ENCODE data around the gene GCFC2. TPM values are rescaled to one million over a fixed set of nuclear protein-coding genes. Genes with fewer than 3 reads are reported as not detected.
"Not testable (repeated sequence)": the region's sequence is repeated elsewhere in the genome, so short reads cannot be mapped to it uniquely, and the experiment has no call there.

GCFC2 gene
- total RNA-seq, 2 experiments from 2014 or later, result 37.6 to 41.1 TPM

DNA sequence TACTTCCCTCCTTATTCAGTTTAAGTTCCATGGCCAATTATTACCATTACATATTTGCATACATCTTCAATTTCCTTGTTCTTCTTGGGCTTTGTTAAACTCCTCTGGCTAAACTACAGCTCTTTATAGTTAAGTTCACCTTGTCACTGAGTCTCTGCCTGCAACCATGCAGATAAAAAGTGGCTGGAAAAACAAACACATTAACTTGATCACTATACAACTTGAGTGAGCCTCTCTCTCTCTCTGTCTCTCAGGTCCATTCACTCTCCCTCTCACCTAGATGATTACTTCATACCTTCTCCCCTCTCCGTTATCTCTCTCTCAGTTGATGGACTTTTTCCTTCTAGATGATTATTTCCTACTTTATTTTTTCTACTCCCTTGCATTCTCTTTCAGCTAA, 30.3 kb downstream of the GCFC2 start:
- no peaks in the 10 kb centered on the region for H3K9me3 Mint-ChIP-seq (ENCODE audit: low read depth)
- POLR2A ChIA-PET, result no interaction called here
- DNase-seq (no peak), ATAC-seq (no peak)
- CTCF ChIA-PET, result interaction anchor here (0.9 to 2.2 kb wide), 3 partner anchors 16 to 39 kb away, joined by 3 to 5 read pairs (median 3); partner anchors contain the start of gene MRPL19
- H3K27me3 Mint-ChIP-seq, result no peaks in the 10 kb centered on the region
- peaks cover 24% of the 10 kb centered on the region for H3K36me3 Mint-ChIP-seq (ENCODE audit: low read depth)
- intact Hi-C loops (cut with DNase I, micrococcal nuclease), result no loop called here
- no peak overlapping the region for H3K27ac Mint-ChIP-seq
- H3K4me1 Mint-ChIP-seq, result peaks cover 12% of the 10 kb centered on the region
- H3K4me3 Mint-ChIP-seq, result no peak overlapping the region

DNA sequence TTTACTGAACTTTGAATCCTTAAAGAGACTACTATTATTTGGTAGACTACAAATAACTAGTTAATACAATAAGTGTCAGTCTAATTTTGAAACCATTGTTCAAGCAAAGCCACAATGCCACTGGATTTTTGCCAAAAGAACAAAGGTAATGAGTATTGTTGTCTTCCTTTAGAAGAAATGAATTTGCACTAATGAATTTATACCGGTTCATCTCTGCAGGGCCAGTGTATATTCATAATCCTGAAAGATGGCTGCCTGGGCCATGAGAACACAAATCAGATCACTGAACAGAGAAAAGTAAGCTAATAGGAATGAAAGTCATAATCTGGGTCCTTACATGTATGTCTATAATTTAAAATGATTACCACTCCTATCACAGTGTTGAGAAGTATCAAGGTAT, 31.2 kb downstream of the GCFC2 start:
- peaks cover 18% of the 10 kb centered on the region for H3K36me3 Mint-ChIP-seq (ENCODE audit: low read depth)
- H3K27me3 Mint-ChIP-seq, result no peaks in the 10 kb centered on the region

DNA sequence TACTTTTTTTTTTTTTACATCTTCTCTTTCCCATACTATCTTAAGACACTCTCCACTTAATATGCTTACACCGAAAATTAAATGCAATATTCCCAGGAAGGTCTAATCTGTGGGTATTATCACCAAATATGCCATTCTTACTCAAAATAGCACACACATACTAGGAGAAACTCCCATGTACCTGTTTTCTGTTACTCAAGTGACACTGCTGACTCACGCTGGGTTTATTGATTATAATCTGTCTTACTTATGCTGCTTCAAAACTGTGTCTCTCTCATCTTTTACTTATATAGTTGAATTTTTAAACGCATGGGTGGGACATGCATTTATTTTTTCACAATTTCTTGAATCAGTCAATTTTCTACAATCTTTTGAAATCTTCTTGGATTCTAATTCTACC, 34.3 kb downstream of the GCFC2 start:
- Mint-ChIP-seq H3K27ac (no peak overlapping the region), H3K4me3 (no peak overlapping the region), H3K36me3 (ENCODE audit: low read depth) (peaks cover 26% of the 10 kb centered on the region), H3K27me3 (no peaks in the 10 kb centered on the region), H3K9me3 (ENCODE audit: low read depth) (no peaks in the 10 kb centered on the region), H3K4me1 (peaks cover 11% of the 10 kb centered on the region)
- ATAC-seq (no peak), DNase-seq (no peak)
- ChIA-PET CTCF (interaction anchor here (0.6 to 3.3 kb wide), 20 partner anchors 9 to 203 kb away, joined by 3 to 20 read pairs (median 4); partner anchors contain the start of genes GCFC2 and MRPL19), POLR2A (no interaction called here)
- intact Hi-C loops (cut with DNase I, micrococcal nuclease), result no loop called here

More for the DNA sequence above, 31.2 kb downstream of the GCFC2 start:
- no peaks in the 10 kb centered on the region for H3K9me3 Mint-ChIP-seq (ENCODE audit: low read depth)
- intact Hi-C loops (cut with DNase I, micrococcal nuclease), result no loop called here
- H3K27ac Mint-ChIP-seq, result no peak overlapping the region
- POLR2A ChIA-PET, result no interaction called here
- CTCF ChIA-PET, result interaction anchor here (1.1 to 3.3 kb wide), 4 partner anchors 9 to 38 kb away, joined by 3 to 19 read pairs (median 4); partner anchors contain the start of gene MRPL19
- H3K4me3 Mint-ChIP-seq, result no peak overlapping the region
- H3K4me1 Mint-ChIP-seq, result peaks cover 12% of the 10 kb centered on the region
- DNase-seq (no peak), ATAC-seq (no peak)

DNA sequence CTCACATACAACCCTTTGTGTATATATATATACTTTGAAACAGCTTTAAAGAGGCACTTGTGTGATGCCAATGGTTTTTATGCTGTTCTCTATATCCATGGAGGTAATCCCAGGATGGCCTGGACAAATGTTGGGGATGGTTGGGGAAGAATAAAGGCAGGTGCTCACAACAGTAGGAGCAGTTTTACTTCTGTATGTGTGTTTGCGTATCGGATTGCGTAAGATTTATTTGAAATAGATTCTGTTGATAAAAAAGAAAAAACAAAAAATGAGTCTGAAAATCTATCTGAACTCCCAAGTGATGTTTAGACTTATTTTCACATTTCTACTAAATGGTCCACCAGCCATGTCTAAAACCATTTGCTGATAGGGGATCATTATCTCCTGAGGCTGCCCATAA, 34.8 kb downstream of the GCFC2 start:
- DNase-seq, result no peak
- Mint-ChIP-seq H3K4me1 (peaks cover 11% of the 10 kb centered on the region), H3K36me3 (ENCODE audit: low read depth) (peaks cover 30% of the 10 kb centered on the region), H3K27me3 (no peaks in the 10 kb centered on the region), H3K9me3 (ENCODE audit: low read depth) (no peaks in the 10 kb centered on the region), H3K27ac (no peak overlapping the region), H3K4me3 (no peak overlapping the region)
- CTCF ChIA-PET, result interaction anchor here (1.2 to 1.7 kb wide), 4 partner anchors 9 to 36 kb away, joined by 3 to 20 read pairs (median 11); no protein-coding TSS in a partner anchor
- POLR2A ChIA-PET, result no interaction called here
- no peak for ATAC-seq
- intact Hi-C loops (cut with DNase I, micrococcal nuclease), result no loop called here

DNA sequence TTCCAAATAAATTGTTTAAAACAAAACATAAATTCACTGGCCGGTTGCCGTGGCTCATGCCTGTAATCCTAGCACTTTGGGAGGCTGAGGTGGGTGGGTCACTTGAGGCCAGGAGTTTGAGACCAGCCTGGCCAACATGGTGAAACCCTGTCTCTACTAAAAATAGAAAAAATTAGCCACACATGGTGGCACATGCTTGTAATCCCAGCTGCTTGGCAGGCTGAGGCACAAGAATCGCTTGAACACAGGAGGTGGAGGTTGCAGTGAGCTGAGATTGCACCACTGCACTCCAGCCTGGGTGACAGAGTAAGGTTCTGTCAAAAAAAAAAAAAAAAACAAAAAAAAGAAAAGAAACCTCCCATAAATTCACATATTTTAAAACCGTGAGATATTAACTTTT, 35.3 kb downstream of the GCFC2 start:
- H3K9me3 Mint-ChIP-seq (ENCODE audit: low read depth); H3K4me3 Mint-ChIP-seq; ATAC-seq; intact Hi-C loops (cut with DNase I, micrococcal nuclease); POLR2A ChIA-PET; H3K27ac Mint-ChIP-seq; H3K27me3 Mint-ChIP-seq; DNase-seq: not testable (repeated sequence)
- CTCF ChIA-PET, result interaction anchor here (1.2 kb wide), 1 partner anchor 9 kb away, joined by 3 read pairs; no protein-coding TSS in a partner anchor
- peaks cover 30% of the 10 kb centered on the region for H3K36me3 Mint-ChIP-seq (ENCODE audit: low read depth)
- peaks cover 11% of the 10 kb centered on the region for H3K4me1 Mint-ChIP-seq

DNA sequence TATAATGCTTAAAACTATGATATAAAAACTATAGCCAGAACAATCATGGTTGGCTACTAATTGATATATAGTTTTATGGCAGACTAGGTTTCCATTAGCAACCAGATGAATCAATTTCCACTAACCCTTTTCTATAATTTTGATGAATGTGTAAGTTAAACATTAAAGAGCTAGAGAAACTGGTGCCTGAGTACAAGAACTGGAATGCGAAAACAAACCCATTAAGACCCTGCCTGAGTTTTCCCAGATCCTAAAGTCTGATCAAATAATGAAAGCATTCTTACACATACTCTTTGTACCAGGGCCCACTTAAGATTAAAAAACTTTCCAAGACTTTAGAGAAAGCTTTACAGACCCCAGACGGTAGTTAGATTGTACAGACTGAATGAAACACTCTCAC, 42.8 kb downstream of the GCFC2 start:
- POLR2A ChIA-PET, result no interaction called here
- H3K4me3 Mint-ChIP-seq, result no peak overlapping the region
- peaks cover 41% of the 10 kb centered on the region for H3K36me3 Mint-ChIP-seq (ENCODE audit: low read depth)

DNA sequence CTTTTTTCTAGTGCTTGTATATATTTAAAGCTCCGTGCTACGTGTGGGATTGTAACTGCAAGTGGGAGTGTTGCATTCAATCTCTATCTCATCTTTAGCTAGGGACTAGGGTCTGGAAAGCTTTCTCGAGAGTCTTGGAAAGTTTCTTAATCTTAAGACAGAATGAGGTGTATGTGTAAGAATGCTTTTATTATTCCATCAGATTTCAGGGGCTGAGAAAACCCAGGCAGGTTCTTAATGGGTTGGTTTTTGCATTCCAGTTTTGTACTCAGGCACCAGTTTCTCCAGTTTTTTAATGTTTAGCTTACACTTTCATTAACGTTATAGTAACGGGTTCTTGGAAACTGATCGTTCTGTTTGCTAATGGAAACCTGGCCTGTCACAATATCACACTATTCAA, 43.8 kb downstream of the GCFC2 start:
- peaks cover 43% of the 10 kb centered on the region for H3K36me3 Mint-ChIP-seq (ENCODE audit: low read depth)
- H3K4me1 Mint-ChIP-seq, result no peaks in the 10 kb centered on the region
- intact Hi-C loops (cut with DNase I, micrococcal nuclease), result no loop called here
- ChIA-PET POLR2A (no interaction called here), CTCF (interaction anchor here (0.9 to 2.2 kb wide), 2 partner anchors 8 to 11 kb away, joined by 3 to 14 read pairs; no protein-coding TSS in a partner anchor)
- DNase-seq, result no peak
- ATAC-seq, result no peak
- H3K9me3 Mint-ChIP-seq (ENCODE audit: low read depth), result no peaks in the 10 kb centered on the region
- no peaks in the 10 kb centered on the region for H3K27me3 Mint-ChIP-seq
- H3K27ac Mint-ChIP-seq, result no peak overlapping the region
- no peak overlapping the region for H3K4me3 Mint-ChIP-seq

More for the DNA sequence above, 42.8 kb downstream of the GCFC2 start:
- Mint-ChIP-seq H3K27me3 (no peaks in the 10 kb centered on the region), H3K27ac (no peak overlapping the region), H3K9me3 (ENCODE audit: low read depth) (no peaks in the 10 kb centered on the region), H3K4me1 (peaks cover 3% of the 10 kb centered on the region)
- CTCF ChIA-PET, result interaction anchor here (1.1 to 2.2 kb wide), 2 partner anchors 10 to 28 kb away, joined by 3 to 14 read pairs; no protein-coding TSS in a partner anchor
- intact Hi-C loops (cut with DNase I, micrococcal nuclease), result no loop called here
- no peak for ATAC-seq
- DNase-seq, result no peak

DNA sequence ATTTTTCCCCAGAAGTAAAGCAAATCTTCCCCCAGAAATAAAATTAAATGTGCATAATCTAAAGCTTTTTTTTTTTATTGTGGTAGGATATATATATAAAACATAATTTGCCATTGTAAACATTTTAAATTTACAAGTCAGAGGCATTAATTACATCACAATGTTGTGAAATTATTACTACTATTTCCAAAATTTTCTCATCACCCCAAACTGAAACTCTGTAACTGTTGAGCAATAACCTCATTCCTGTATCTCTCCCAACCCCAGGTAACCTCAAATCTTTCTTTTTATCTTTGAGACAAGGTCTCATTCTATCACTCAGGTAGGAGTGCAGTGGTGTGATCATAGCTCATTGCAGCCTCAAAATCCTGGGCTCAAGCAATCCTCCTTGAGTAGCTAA, 52.9 kb downstream of the GCFC2 start:
- DNase-seq (no peak), ATAC-seq (no peak)
- POLR2A ChIA-PET, result no interaction called here
- H3K9me3 Mint-ChIP-seq (ENCODE audit: low read depth), result peaks cover 21% of the 10 kb centered on the region
- peaks cover 87% of the 10 kb centered on the region for H3K36me3 Mint-ChIP-seq (ENCODE audit: low read depth)
- H3K27ac Mint-ChIP-seq, result no peak overlapping the region
- H3K4me3 Mint-ChIP-seq, result no peak overlapping the region
- H3K4me1 Mint-ChIP-seq, result peaks cover 10% of the 10 kb centered on the region
- intact Hi-C loops (cut with DNase I, micrococcal nuclease), result no loop called here
- no peaks in the 10 kb centered on the region for H3K27me3 Mint-ChIP-seq
- CTCF ChIA-PET, result interaction anchor here (1.1 kb wide), 1 partner anchor 10 kb away, joined by 3 read pairs; no protein-coding TSS in a partner anchor

DNA sequence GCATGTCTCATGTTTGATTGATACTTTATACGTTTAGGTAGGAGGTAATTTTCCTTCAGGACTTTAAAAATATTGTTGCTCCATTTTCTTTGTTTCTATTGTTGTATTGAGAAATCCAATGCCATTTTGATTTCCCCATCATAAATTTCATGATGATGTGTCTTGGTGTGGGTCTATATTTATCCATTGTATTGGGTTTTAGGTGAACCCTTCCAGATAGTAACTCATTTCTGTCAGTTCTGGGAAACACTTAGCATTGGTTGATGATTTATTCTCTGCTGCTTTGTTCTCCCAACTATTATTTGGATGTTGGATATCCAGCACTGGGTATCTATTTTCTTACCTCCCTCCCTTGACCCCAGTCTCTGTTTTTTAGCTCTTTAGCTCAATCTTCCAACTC, 54.2 kb downstream of the GCFC2 start:
- Mint-ChIP-seq H3K27me3 (no peaks in the 10 kb centered on the region), H3K36me3 (ENCODE audit: low read depth) (peaks cover 83% of the 10 kb centered on the region), H3K9me3 (ENCODE audit: low read depth) (peaks cover 21% of the 10 kb centered on the region), H3K4me3 (no peak overlapping the region), H3K4me1 (peaks cover 15% of the 10 kb centered on the region), H3K27ac (no peak overlapping the region)
- ChIA-PET POLR2A (no interaction called here), CTCF (interaction anchor here (1.0 to 3.3 kb wide), 6 partner anchors 8 to 54 kb away, joined by 3 to 16 read pairs (median 6); partner anchors contain the start of gene GCFC2)
- DNase-seq (no peak), ATAC-seq (no peak)
- intact Hi-C loops (cut with DNase I, micrococcal nuclease), result no loop called here

DNA sequence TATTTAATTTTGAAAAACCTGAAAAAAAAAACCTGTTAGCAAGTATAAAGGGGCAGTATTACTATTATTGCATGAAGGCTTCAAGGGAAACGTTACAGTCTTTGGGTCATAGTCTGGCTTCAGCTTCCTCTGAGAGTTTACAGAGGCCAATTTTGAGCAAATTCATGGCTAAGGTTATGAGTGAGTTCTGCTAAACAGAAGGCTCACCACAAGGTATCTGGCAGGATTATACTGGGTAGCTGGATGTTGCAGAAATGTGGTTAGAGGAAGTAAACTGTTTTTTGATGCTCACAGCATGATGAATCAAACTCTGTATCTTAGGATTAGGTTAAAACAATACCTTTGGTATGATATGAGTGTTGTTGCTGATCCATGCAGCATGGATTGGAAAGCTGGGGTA, 54.9 kb downstream of the GCFC2 start:
- POLR2A ChIA-PET, result no interaction called here
- intact Hi-C loops (cut with DNase I, micrococcal nuclease), result no loop called here
- no peak for DNase-seq
- peak; percentile 42 for ATAC-seq
- Mint-ChIP-seq H3K36me3 (ENCODE audit: low read depth) (peaks cover 81% of the 10 kb centered on the region), H3K4me3 (no peak overlapping the region), H3K9me3 (ENCODE audit: low read depth) (peaks cover 21% of the 10 kb centered on the region), H3K4me1 (peaks cover 18% of the 10 kb centered on the region), H3K27ac (no peak overlapping the region), H3K27me3 (no peaks in the 10 kb centered on the region)
- CTCF ChIA-PET, result interaction anchor here (1.0 to 3.3 kb wide), 6 partner anchors 8 to 55 kb away, joined by 3 to 16 read pairs (median 6); partner anchors contain the start of gene GCFC2

DNA sequence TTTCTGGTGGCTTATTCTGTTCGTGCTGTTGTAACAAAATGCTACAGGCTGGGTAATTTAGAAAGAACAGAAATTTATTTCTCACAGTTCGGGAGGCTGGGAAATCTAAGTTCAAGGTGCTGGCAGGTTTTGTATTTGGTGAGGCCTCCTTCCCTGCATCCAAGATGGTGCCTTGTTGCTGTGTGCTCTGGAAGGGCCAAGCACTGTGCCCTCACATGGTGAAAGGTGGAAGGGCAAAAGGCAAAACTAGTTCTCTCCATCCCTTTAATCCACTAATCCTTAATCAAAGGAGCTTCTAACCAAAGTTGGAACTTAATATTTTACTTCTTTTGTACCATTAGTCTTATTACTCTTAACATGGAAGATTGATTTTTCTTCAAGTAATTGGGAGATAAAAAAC, 56.7 kb downstream of the GCFC2 start:
- no peaks in the 10 kb centered on the region for H3K27me3 Mint-ChIP-seq
- H3K9me3 Mint-ChIP-seq (ENCODE audit: low read depth), result peaks cover 7% of the 10 kb centered on the region
- peaks cover 28% of the 10 kb centered on the region for H3K4me1 Mint-ChIP-seq
- intact Hi-C loops (cut with DNase I, micrococcal nuclease), result no loop called here
- H3K27ac Mint-ChIP-seq, result no peak overlapping the region
- ATAC-seq, result no peak
- DNase-seq, result no peak
- CTCF ChIA-PET, result interaction anchor here (1.1 to 3.3 kb wide), 2 partner anchors 13 to 16 kb away, joined by 3 to 16 read pairs; no protein-coding TSS in a partner anchor
- POLR2A ChIA-PET, result no interaction called here
- H3K4me3 Mint-ChIP-seq, result no peak overlapping the region
- peaks cover 78% of the 10 kb centered on the region for H3K36me3 Mint-ChIP-seq (ENCODE audit: low read depth)

DNA sequence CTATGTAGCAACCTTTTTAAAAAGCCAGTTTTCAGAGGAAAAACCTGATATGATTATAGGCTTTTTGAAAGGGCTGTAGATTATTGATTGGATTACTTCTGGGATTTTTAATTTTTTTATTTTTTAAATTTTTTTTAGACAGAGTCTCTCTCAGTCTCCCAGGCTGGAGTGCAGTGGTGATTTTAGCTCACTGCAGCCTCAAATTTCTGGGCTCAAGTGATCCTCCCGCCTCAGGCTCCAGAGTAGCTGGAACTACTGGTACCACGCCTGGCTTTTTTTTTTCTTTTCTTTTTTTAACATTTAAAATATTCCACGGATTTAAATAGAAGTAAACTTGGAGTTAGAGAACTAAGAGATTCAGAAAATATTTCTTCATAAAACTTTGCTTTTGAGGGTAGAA, 62.9 kb downstream of the GCFC2 start:
- H3K27ac Mint-ChIP-seq, result peak overlapping the region; percentile 96

More for the DNA sequence above, 62.9 kb downstream of the GCFC2 start:
- DNase-seq (peak; percentile 13), ATAC-seq (no peak)
- Mint-ChIP-seq H3K27me3 (no peaks in the 10 kb centered on the region), H3K4me1 (peaks cover 37% of the 10 kb centered on the region), H3K36me3 (ENCODE audit: low read depth) (peaks cover 33% of the 10 kb centered on the region), H3K4me3 (peak overlapping the region; percentile 88), H3K9me3 (ENCODE audit: low read depth) (no peaks in the 10 kb centered on the region)
- POLR2A ChIA-PET, result no interaction called here
- intact Hi-C loops (cut with DNase I, micrococcal nuclease), result loop anchor here in 1 of 2 experiments (2.0 kb wide), 1 partner anchor 63 kb away; the partner anchor contains the start of gene GCFC2
- CTCF ChIA-PET, result interaction anchor here (0.8 to 2.4 kb wide), 6 partner anchors 9 to 41 kb away, joined by 3 to 11 read pairs (median 3); no protein-coding TSS in a partner anchor
